H1 (cell line): ENCODE measurements around the gene BAZ2B. TPM values are rescaled to one million over a fixed set of nuclear protein-coding genes. Genes with fewer than 3 reads are reported as not detected.

Experiments used
- CTCF ChIA-PET: fragments of 300-600 bp; sonication (Branson Sonifier 250); formaldehyde crosslinking; loops from one replicate; lab custom pipeline; 2021; ENCODE audit not compliant: partially characterized antibody; lab: Charles Lee
- POLR2A ChIA-PET: fragments of 300-600 bp; sonication (Branson Sonifier 250); formaldehyde crosslinking; loops from one replicate; lab custom pipeline; 2021; ENCODE audit warnings: inconsistent platforms; ENCODE audit not compliant: partially characterized antibody; lab: Charles Lee
- DNase-seq, 2 experiments: peaks; one replicate each; pipeline versions ENCODE4 v3.0.0 to v3.0.0-alpha.2; 2010 to 2022; ENCODE audit warnings: low spot score in 2 of 2, low read depth in 1 of 2, mixed read lengths in 1 of 2
- FAIRE-seq: peaks from 2 replicates; lab custom pipeline; 2011; peaks lifted over from hg19 to GRCh38; lab: Jason Lieb, UNC
- H2AFZ ChIP-seq: 2 replicates; pipeline ENCODE4 v1.8.1; 2012; ENCODE audit warnings: low read length, inconsistent platforms
- H2AK5ac ChIP-seq: 2 replicates; pipeline ENCODE4 v1.6.1; 2013; ENCODE audit warnings: low read depth, low read length
- H2BK120ac ChIP-seq: replicated peaks from 2 replicates; pipeline ENCODE3; 2013; ENCODE audit warnings: low read depth, low read length, inconsistent platforms
- H2BK12ac ChIP-seq: 2 replicates; pipeline ENCODE4 v1.6.1; 2013; ENCODE audit warnings: low read depth, low read length
- H2BK15ac ChIP-seq: 2 replicates; pipeline ENCODE4 v1.6.1; 2013; ENCODE audit warnings: low read length
- H2BK20ac ChIP-seq: 2 replicates; pipeline ENCODE4 v1.6.1; 2013; ENCODE audit warnings: low read length
- H2BK5ac ChIP-seq: 2 replicates; pipeline ENCODE4 v1.6.1; 2013; ENCODE audit warnings: low read depth, low read length
- H3K14ac ChIP-seq: 2 replicates; pipeline ENCODE4 v1.6.1; 2013; ENCODE audit warnings: inconsistent platforms; ENCODE audit not compliant: insufficient read length
- H3K18ac ChIP-seq: 2 replicates; pipeline ENCODE4 v1.6.1; 2013; ENCODE audit warnings: low read length; ENCODE audit errors: extremely low read depth
- H3K23ac ChIP-seq: 2 replicates; pipeline ENCODE4 v1.6.1; 2013; ENCODE audit warnings: inconsistent platforms; ENCODE audit not compliant: insufficient read length
- H3K23me2 ChIP-seq: 2 replicates; pipeline ENCODE4 v1.6.1; 2013; ENCODE audit warnings: low read depth, low read length
- H3K27ac ChIP-seq: 2 replicates; pipeline ENCODE4 v1.6.1; 2011; ENCODE audit warnings: low read depth, low read length, inconsistent platforms
- H3K27me3 ChIP-seq, 4 experiments: replicated peaks in 1 of 4; 1 replicate in 1 of 4; 2 replicates in 3 of 4; pipeline versions ENCODE4 v1.6.1 to v1.8.1; 2011 to 2013; ENCODE audit warnings: low read length in 3 of 4, mild to moderate bottlenecking in 3 of 4, inconsistent platforms in 2 of 4, mixed read lengths in 2 of 4, moderate library complexity in 1 of 4; ENCODE audit not compliant: control insufficient read depth in 3 of 4, insufficient read depth in 3 of 4; ENCODE audit errors: extremely low read depth in 1 of 4
- H3K36me3 ChIP-seq, 4 experiments: 2 replicates each; pipeline versions ENCODE4 v1.6.1 to v1.8.1; 2011 to 2013; ENCODE audit warnings: mild to moderate bottlenecking in 4 of 4, low read length in 3 of 4, moderate library complexity in 2 of 4, control low read depth in 1 of 4, inconsistent platforms in 1 of 4; ENCODE audit not compliant: insufficient read depth in 4 of 4, control insufficient read depth in 2 of 4
- H3K4ac ChIP-seq: replicated peaks from 2 replicates; pipeline ENCODE3; 2013; ENCODE audit warnings: low read length, low read depth, mixed read lengths, inconsistent platforms; ENCODE audit not compliant: insufficient read length
- H3K4me1 ChIP-seq, 4 experiments: replicated peaks in 1 of 4; 1 replicate in 1 of 4; 2 replicates in 3 of 4; pipeline versions ENCODE4 v1.6.1 to v1.8.1; 2011 to 2013; ENCODE audit warnings: low read length in 3 of 4, inconsistent platforms in 2 of 4, mixed read lengths in 1 of 4; ENCODE audit not compliant: insufficient read depth in 4 of 4, control insufficient read depth in 3 of 4
- H3K4me2 ChIP-seq, 2 experiments: 2 replicates each; pipeline versions ENCODE4 v1.6.1 to v1.8.1; 2011 to 2013; ENCODE audit warnings: low read depth in 2 of 2, low read length in 2 of 2, control low read depth in 1 of 2, inconsistent platforms in 1 of 2, mild to moderate bottlenecking in 1 of 2; ENCODE audit not compliant: insufficient read depth in 1 of 2
- H3K4me3 ChIP-seq, 4 experiments: fragments of 200-600, 300-600 bp in 1 of 4; sonication (generic), shearing (Covaris generic), sonication (Bioruptor Twin) in 1 of 4; 2 replicates each; pipeline versions ENCODE4 v1.5.1 to v1.8.1; 2011 to 2016; ENCODE audit warnings: low read length in 4 of 4, low read depth in 3 of 4, control low read depth in 2 of 4, inconsistent platforms in 2 of 4, mild to moderate bottlenecking in 2 of 4, mixed read lengths in 1 of 4, moderate library complexity in 1 of 4; ENCODE audit not compliant: insufficient read depth in 2 of 4; ENCODE audit errors: extremely low read depth in 1 of 4
- H3K56ac ChIP-seq: replicated peaks from 2 replicates; pipeline ENCODE3; 2013; ENCODE audit warnings: low read depth, mild to moderate bottlenecking, mixed read lengths, low read length, inconsistent platforms; ENCODE audit not compliant: insufficient read length
- H3K79me1 ChIP-seq: 2 replicates; pipeline ENCODE4 v1.6.1; 2013; ENCODE audit warnings: low read depth, low read length, control low read depth
- H3K79me2 ChIP-seq, 2 experiments: 2 replicates each; pipeline versions ENCODE4 v1.6.1 to v1.8.1; 2012 to 2013; ENCODE audit warnings: low read length in 2 of 2, mild to moderate bottlenecking in 2 of 2, inconsistent platforms in 1 of 2; ENCODE audit not compliant: insufficient read depth in 2 of 2, control insufficient read depth in 1 of 2
- H3K9ac ChIP-seq, 4 experiments: replicated peaks in 1 of 4; 1 replicate in 1 of 4; 2 replicates in 3 of 4; pipeline versions ENCODE4 v1.6.1 to v1.8.1; 2011 to 2013; ENCODE audit warnings: low read depth in 3 of 4, low read length in 3 of 4, control low read depth in 2 of 4, mild to moderate bottlenecking in 2 of 4, moderate library complexity in 2 of 4, inconsistent platforms in 1 of 4; ENCODE audit errors: extremely low read depth in 1 of 4
- H3K9me3 ChIP-seq, 2 experiments: 2 replicates each; pipeline versions ENCODE4 v1.6.1 to v1.8.1; 2012 to 2013; ENCODE audit warnings: mild to moderate bottlenecking in 2 of 2, moderate library complexity in 2 of 2, control low read depth in 1 of 2, inconsistent platforms in 1 of 2, low read depth in 1 of 2, low read length in 1 of 2, mixed read lengths in 1 of 2; ENCODE audit not compliant: insufficient read depth in 2 of 2
- H4K20me1 ChIP-seq, 2 experiments: replicated peaks in 1 of 2; 2 replicates each; pipeline versions ENCODE3 to v1.8.1; 2011 to 2013; ENCODE audit warnings: inconsistent platforms in 2 of 2, low read length in 2 of 2, mild to moderate bottlenecking in 1 of 2; ENCODE audit not compliant: insufficient read depth in 2 of 2, control insufficient read depth in 1 of 2
- H4K5ac ChIP-seq: 2 replicates; pipeline ENCODE4 v1.6.1; 2013; ENCODE audit warnings: low read length, low read depth, mixed read lengths, inconsistent platforms; ENCODE audit not compliant: insufficient read length
- H4K8ac ChIP-seq: 2 replicates; pipeline ENCODE4 v1.8.0; 2013; ENCODE audit warnings: mild to moderate bottlenecking, moderate library complexity, low read length, inconsistent platforms; ENCODE audit not compliant: insufficient read depth; ENCODE audit errors: extremely low read depth
- H4K91ac ChIP-seq: replicated peaks from 2 replicates; pipeline ENCODE3; 2013; ENCODE audit warnings: low read length, mixed read lengths, inconsistent platforms; ENCODE audit not compliant: insufficient read length
- BCL11A ChIP-seq, 2 experiments: IDR thresholded peaks; one replicate each; pipeline ENCODE4 v1.6.1; 2011; ENCODE audit warnings: low read depth in 2 of 2, low read length in 2 of 2, mild to moderate bottlenecking in 2 of 2
- CBX5 ChIP-seq: fragments of 300-800, 300-1000 bp; sonication (generic); IDR thresholded peaks from 2 replicates; pipeline ENCODE4 v1.7.1; 2016; ENCODE audit warnings: antibody characterized with exemption, low read length, low read depth
- CEBPB ChIP-seq: IDR thresholded peaks from 2 replicates; pipeline ENCODE4 v1.6.1; 2012; ENCODE audit warnings: low read depth, low read length
- EZH2 ChIP-seq: fragments of 200-600 bp; sonication (generic); IDR thresholded peaks from 2 replicates; pipeline ENCODE4 v1.7.1; 2012; ENCODE audit warnings: low read depth, mild to moderate bottlenecking, moderate library complexity, low read length, inconsistent platforms; ENCODE audit not compliant: severe bottlenecking
- JUND ChIP-seq: IDR thresholded peaks from 2 replicates; pipeline ENCODE4 v1.6.1; 2011; ENCODE audit warnings: mild to moderate bottlenecking, improper control_type of control experiment, low read length
- KDM1A ChIP-seq: fragments of 200-600, 300-600 bp; sonication (generic); IDR thresholded peaks from 2 replicates; pipeline ENCODE4 v1.7.1; 2016; ENCODE audit warnings: mild to moderate bottlenecking, low read length, borderline replicate concordance
- NANOG ChIP-seq: IDR thresholded peaks from 2 replicates; pipeline ENCODE4 v1.6.1; 2011; ENCODE audit warnings: low read length, low read depth, mild to moderate bottlenecking, inconsistent platforms; ENCODE audit not compliant: insufficient read depth, poor library complexity, severe bottlenecking
- NRF1 ChIP-seq: IDR thresholded peaks from 2 replicates; pipeline ENCODE4 v1.6.1; 2011; ENCODE audit warnings: mild to moderate bottlenecking, low read depth, low read length, improper control_type of control experiment
- SIRT6 ChIP-seq: IDR thresholded peaks from one replicate; pipeline ENCODE4 v1.7.1; 2012; ENCODE audit warnings: low read length, inconsistent platforms
- SP2 ChIP-seq: IDR thresholded peaks from 2 replicates; pipeline ENCODE4 v1.6.1; 2012; ENCODE audit warnings: mild to moderate bottlenecking, low read length, inconsistent platforms
- SP4 ChIP-seq: IDR thresholded peaks from 2 replicates; pipeline ENCODE4 v1.6.1; 2012; ENCODE audit warnings: low read length, inconsistent platforms
- SRF ChIP-seq: IDR thresholded peaks from 2 replicates; pipeline ENCODE4 v1.6.1; 2011; ENCODE audit warnings: mild to moderate bottlenecking, low read depth, low read length, moderate library complexity
- WGBS, 2 experiments: shearing (Covaris generic) in 1 of 2; methylation state at CpG; one replicate each; pipeline versions ENCODE4 v1.1.6 to v1.1.7; 2013 to 2015; ENCODE audit warnings: low lambda C conversion rate in 2 of 2, mixed read lengths in 2 of 2, inconsistent platforms in 1 of 2, low coverage in 1 of 2, missing lambda C conversion rate in 1 of 2; ENCODE audit not compliant: insufficient replicate concordance in 2 of 2, insufficient coverage in 1 of 2, insufficient read length in 1 of 2; ENCODE audit errors: extremely low coverage in 1 of 2, missing lambda C conversion rate in 1 of 2; 5-methylcytosine and 5-hydroxymethylcytosine counted together
- polyA plus RNA-seq, 7 experiments: library from polyadenylated mRNA; depleted of rRNA in 3 of 7; stranded (reverse) in 5 of 7; unstranded in 2 of 7; fragments of >200 nt in 5 of 7; fragments of 200-250 nt in 2 of 7; gene quantifications; 1 replicate in 5 of 7; 2 replicates in 1 of 7; 4 replicates in 1 of 7; pipeline versions ENCODE4 v1.2.1 to v1.2.3, GENCODE V29; 2011 to 2013; ENCODE audit warnings: missing spikeins in 2 of 7, mixed read lengths in 2 of 7
- total RNA-seq: library from RNA; stranded (reverse); fragmentation: NEBNext Ultra II Directional; extraction: Animal tissue kit (Norgen Biotek cat#: 25700); gene quantifications from 2 replicates; pipeline ENCODE4 v1.2.1, GENCODE V29; 2021
- TF ChIP-seq, protein P1 (sequence below), 3 experiments: IDR thresholded peaks; 1 replicate in 2 of 3; 2 replicates in 1 of 3; pipeline versions ENCODE4 v1.5.1 to v1.6.1; 2011; ENCODE audit warnings: low read length in 3 of 3, mild to moderate bottlenecking in 3 of 3, inconsistent platforms in 2 of 3, low read depth in 1 of 3, moderate library complexity in 1 of 3; ENCODE audit not compliant: insufficient read depth in 1 of 3; ENCODE audit errors: control extremely low read depth in 1 of 3

The BAZ2B gene
- total and polyA plus RNA-seq, 2 of the 8 experiments (the other 6 are each of a cell fraction or from before 2014, with no cell fraction given): 15.2 to 46.3 TPM

DNA sequence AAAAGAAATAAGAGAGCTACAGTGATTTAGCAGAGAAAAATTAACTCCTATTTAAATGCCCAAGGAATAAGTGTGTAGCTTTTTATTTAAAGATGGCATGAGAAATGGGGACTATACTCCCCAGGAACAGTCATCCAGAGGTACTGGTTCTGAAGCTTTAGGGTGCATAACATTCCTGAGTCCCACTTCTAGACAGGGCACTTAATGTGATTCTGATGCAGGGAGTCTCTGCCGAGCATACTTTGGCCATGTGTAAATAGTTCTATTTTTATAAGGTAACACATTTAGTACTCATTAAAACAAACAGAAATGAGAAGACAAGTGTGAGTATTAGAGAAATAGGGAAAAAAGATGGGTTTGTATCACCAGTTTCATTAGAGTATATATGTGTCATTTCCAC is 175.2 kb downstream of the BAZ2B start:
- no peak overlapping the region for H2BK20ac ChIP-seq
- H3K36me3 ChIP-seq: peaks cover 0 to 56% (median 15%) of the 10 kb centered on the region in 4 experiments; a peak in 6 of 8 replicates
- H3K56ac ChIP-seq: no peak overlapping the region
- no peak overlapping the region for H3K18ac ChIP-seq
- 96% methylated on average over 1 of the region's 1 CpG; no CpG with 5 or more reads in 1 of the 2 experiments for WGBS, 2 experiments
- no peak overlapping the region for H3K23ac ChIP-seq
- no peak overlapping the region for H3K9ac ChIP-seq
- no peaks in the 10 kb centered on the region for H3K27me3 ChIP-seq
- H3K4me3 ChIP-seq: no peak overlapping the region
- H2BK5ac ChIP-seq: no peak overlapping the region
- no peak overlapping the region for H2AK5ac ChIP-seq
- no peak overlapping the region for H2BK15ac ChIP-seq
- DNase-seq: no peak
- no peaks in the 10 kb centered on the region for H3K79me2 ChIP-seq
- H4K5ac ChIP-seq: no peak overlapping the region
- no peak overlapping the region for H3K14ac ChIP-seq
- no peak overlapping the region for H3K27ac ChIP-seq
- H3K79me1 ChIP-seq: no peaks in the 10 kb centered on the region; the same call in 1 of the 2 replicates
- no peak overlapping the region for H2BK120ac ChIP-seq
- ChIA-PET POLR2A (interaction anchor here (1.2 kb wide), 1 partner anchor 131 kb away, joined by 3 read pairs; no protein-coding TSS in a partner anchor), CTCF (interaction anchor here (1.6 kb wide), 1 partner anchor 288 kb away, joined by 3 read pairs; no protein-coding TSS in a partner anchor)
- H3K23me2 ChIP-seq: no peaks in the 10 kb centered on the region
- no peak overlapping the region for H3K4ac ChIP-seq
- H3K9me3 ChIP-seq: no peaks in the 10 kb centered on the region
- H2BK12ac ChIP-seq: no peak overlapping the region
- H3K4me2 ChIP-seq: no peak overlapping the region
- FAIRE-seq: no peak
- H3K4me1 ChIP-seq: no peaks in the 10 kb centered on the region
- no peaks in the 10 kb centered on the region for H4K20me1 ChIP-seq
- no peak overlapping the region for H4K8ac ChIP-seq
- no peak overlapping the region for H4K91ac ChIP-seq
- H2AFZ ChIP-seq: no peak overlapping the region
- TF ChIP-seq JUND (no peak), EZH2 (no peak), SRF (no peak), BCL11A (IDR thresholded peaks at IDR 0.05; ENCODE audit: low read depth in 2 of 2, low read length in 2 of 2) (no peak), NANOG (no peak), SP4 (no peak), SP2 (no peak), SIRT6 (no peak), CBX5 (no peak), CEBPB (no peak), KDM1A (no peak), NRF1 (no peak)
- TF ChIP-seq, protein P1, sequence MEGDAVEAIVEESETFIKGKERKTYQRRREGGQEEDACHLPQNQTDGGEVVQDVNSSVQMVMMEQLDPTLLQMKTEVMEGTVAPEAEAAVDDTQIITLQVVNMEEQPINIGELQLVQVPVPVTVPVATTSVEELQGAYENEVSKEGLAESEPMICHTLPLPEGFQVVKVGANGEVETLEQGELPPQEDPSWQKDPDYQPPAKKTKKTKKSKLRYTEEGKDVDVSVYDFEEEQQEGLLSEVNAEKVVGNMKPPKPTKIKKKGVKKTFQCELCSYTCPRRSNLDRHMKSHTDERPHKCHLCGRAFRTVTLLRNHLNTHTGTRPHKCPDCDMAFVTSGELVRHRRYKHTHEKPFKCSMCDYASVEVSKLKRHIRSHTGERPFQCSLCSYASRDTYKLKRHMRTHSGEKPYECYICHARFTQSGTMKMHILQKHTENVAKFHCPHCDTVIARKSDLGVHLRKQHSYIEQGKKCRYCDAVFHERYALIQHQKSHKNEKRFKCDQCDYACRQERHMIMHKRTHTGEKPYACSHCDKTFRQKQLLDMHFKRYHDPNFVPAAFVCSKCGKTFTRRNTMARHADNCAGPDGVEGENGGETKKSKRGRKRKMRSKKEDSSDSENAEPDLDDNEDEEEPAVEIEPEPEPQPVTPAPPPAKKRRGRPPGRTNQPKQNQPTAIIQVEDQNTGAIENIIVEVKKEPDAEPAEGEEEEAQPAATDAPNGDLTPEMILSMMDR (IDR thresholded peaks at IDR 0.05; ENCODE audit: control extremely low read depth in 1 of 3, insufficient read depth in 1 of 3, low read depth in 1 of 3, low read length in 3 of 3): no peak
